ENCODE results near the gene MUC6.

MUC6 gene

DNA sequence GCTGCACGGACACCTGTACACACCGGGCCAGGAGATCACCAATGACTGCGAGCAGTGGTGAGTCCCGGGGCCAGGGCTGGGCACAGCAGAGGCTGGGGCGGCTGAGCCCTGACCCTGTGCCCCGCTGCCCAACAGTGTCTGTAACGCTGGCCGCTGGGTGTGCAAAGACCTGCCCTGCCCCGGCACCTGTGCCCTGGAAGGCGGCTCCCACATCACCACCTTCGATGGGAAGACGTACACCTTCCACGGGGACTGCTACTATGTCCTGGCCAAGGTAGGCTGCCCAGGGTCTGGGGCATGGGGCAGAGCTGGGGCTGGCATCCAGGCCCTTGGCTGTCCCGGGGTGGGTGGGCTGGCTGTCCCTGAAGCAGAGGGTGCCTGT is 45.8 kb upstream of the MUC6 start:
- TF ChIP-seq, protein P1, sequence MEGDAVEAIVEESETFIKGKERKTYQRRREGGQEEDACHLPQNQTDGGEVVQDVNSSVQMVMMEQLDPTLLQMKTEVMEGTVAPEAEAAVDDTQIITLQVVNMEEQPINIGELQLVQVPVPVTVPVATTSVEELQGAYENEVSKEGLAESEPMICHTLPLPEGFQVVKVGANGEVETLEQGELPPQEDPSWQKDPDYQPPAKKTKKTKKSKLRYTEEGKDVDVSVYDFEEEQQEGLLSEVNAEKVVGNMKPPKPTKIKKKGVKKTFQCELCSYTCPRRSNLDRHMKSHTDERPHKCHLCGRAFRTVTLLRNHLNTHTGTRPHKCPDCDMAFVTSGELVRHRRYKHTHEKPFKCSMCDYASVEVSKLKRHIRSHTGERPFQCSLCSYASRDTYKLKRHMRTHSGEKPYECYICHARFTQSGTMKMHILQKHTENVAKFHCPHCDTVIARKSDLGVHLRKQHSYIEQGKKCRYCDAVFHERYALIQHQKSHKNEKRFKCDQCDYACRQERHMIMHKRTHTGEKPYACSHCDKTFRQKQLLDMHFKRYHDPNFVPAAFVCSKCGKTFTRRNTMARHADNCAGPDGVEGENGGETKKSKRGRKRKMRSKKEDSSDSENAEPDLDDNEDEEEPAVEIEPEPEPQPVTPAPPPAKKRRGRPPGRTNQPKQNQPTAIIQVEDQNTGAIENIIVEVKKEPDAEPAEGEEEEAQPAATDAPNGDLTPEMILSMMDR (IDR thresholded peaks at IDR 0.05), result no peak

GRCh38 chr11:1081601-1082311 is 45.2 kb upstream of the MUC6 start:
- TF ChIP-seq, protein P1 (IDR thresholded peaks at IDR 0.05), result no peak

GRCh38 chr11:1078191-1078601 is 41.7 kb upstream of the MUC6 start:
- TF ChIP-seq, protein P1 (IDR thresholded peaks at IDR 0.05), result no peak

GRCh38 chr11:1077417-1078119 is 41.0 kb upstream of the MUC6 start:
- TF ChIP-seq, protein P1 (IDR thresholded peaks at IDR 0.05), result no peak

DNA sequence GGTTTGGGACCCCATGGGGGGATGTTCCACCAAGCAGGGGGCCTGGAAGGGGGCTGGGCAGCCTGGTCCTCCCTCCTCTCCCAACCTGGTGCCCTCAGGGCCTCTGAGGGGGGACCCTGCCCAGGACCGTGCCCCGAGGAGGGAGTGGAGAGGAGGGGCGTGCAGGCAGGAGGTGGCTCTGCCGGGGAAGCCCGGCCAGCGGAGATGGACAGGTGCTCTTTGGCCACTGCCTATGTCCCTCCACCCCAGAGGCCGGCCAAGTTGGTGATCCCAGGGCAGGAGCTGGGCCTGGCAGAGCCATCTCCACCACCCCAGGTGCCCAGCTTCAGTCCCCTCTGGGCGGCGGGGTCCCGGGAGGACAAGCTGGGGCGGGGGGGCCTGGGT is 40.5 kb upstream of the MUC6 start:
- TF ChIP-seq, protein P1 (IDR thresholded peaks at IDR 0.05), result no peak

DNA sequence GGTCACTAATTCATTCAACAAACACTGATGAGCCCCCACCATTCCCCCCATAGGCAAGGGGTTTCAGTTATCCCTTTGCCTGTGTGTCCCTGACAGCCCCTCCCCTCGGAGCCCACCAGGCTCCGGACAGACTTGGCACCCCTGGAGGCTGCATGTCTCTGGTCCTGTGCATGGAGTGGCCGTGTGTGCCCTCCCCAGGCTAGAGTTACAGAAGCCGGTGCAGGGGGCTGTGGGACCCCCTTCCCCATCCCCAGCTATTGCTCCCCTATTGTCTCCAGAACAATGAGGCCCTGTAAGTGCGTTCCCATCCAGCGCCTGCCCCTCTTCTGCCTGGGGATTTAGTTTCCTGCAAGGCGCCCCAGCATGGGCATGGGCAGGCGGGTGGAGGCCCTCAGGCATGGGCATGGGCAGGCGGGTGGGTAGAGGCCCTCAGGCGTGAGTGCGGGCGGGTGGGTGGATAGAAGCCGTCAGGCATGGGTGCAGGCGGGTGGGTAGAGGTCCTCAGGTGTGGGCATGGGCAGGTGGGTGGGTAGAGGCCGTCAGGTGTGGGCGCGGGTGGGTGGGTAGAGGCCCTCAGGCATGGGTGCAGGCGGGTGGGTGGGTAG is 39.6 kb upstream of the MUC6 start:
- TF ChIP-seq, protein P1 (IDR thresholded peaks at IDR 0.05), result no peak

- TF ChIP-seq, protein P1 (IDR thresholded peaks at IDR 0.05), result no peak
Observed at GRCh38 chr11:1075341-1075911, 38.9 kb upstream of the MUC6 start.

Data from LNCAP (cell line).